Effector CD8-positive, alpha-beta T cell (primary cell): ENCODE results near the gene FAM156A.
"Not testable (repeated sequence)": the region's sequence is repeated elsewhere in the genome, so short reads cannot be mapped to it uniquely, and the experiment has no call there.

ENCODE experiments used
- DNase-seq: peaks from one replicate; lab custom pipeline; 2025; lab: John Stamatoyannopoulos, UW

The FAM156A gene

GRCh38 chrX:52905531-52905930, 52.8 kb downstream of the FAM156A start:
- not testable (repeated sequence) for DNase-seq
